Measurements from ENCODE around the gene ST3GAL3.

- TF ChIP-seq ARNT (IDR thresholded peaks at IDR 0.05) (no peak), FOXM1 (IDR thresholded peaks at IDR 0.05; ENCODE audit: borderline replicate concordance) (no peak), FOXK2 (IDR thresholded peaks at IDR 0.05) (no peak), L3MBTL2 (conservative IDR thresholded peaks at IDR 0.05) (no peak), SUZ12 (IDR thresholded peaks at IDR 0.05) (no peak), HDGF (IDR thresholded peaks at IDR 0.05; ENCODE audit: borderline replicate concordance) (no peak), ELF4 (IDR thresholded peaks at IDR 0.05) (no peak), BHLHE40 (IDR thresholded peaks at IDR 0.05; ENCODE audit: borderline replicate concordance) (no peak), SP1 (IDR thresholded peaks at IDR 0.05) (no peak)
Observed at GRCh38 chr1:43711049-43711448, 3.7 kb downstream of the ST3GAL3 start.
